DOHH2 (cell line): ENCODE measurements around the gene NFIB.

Source experiments
- CTCF ChIP-seq: fragments of 200-600 bp; sonication (generic); IDR thresholded peaks from one replicate; pipeline ENCODE4 v1.5.1; 2014; ENCODE audit warnings: antibody characterized with exemption, mild to moderate bottlenecking, low read depth, low read length; ENCODE audit not compliant: poor library complexity, severe bottlenecking
- EZH2phosphoT487 ChIP-seq: fragments of 200-600 bp; sonication (generic); IDR thresholded peaks from 2 replicates; pipeline ENCODE4 v1.6.1; 2017; ENCODE audit warnings: borderline replicate concordance, mild to moderate bottlenecking, antibody characterized with exemption, low read length, moderate library complexity, mixed read lengths

GRCh38 chr9:14033067-14033466, 280.9 kb downstream of the NFIB start:
- TF ChIP-seq CTCF = no peak
- TF ChIP-seq EZH2phosphoT487 = no peak
